Heart right ventricle (tissue), 16 donors: Measurements from ENCODE around the gene ZNF148. TPM values are rescaled to one million over a fixed set of nuclear protein-coding genes. Genes with fewer than 3 reads are reported as not detected.

Experiments
- ATAC-seq, 8 donors: fragments of 200-7000 bp; cut with Tn5 transposase; one replicate each; pipeline ENCODE4 v1.9.1; 2020; ENCODE audit warnings: mild to moderate bottlenecking in 8 of 8, moderate library complexity in 8 of 8, moderate number of reproducible peaks in 1 of 8
- DNase-seq, 2 donors: peaks; one replicate each; pipeline ENCODE4 v3.0.0-alpha.2; 2020
- H3K27ac ChIP-seq, 10 donors: fragments of 200-600 bp; sonication (generic) in 2 of 10; one replicate each; pipeline versions ENCODE4 v1.5.0 to v1.8.0; 2020 to 2022; ENCODE audit warnings: mild to moderate bottlenecking in 3 of 10
- H3K27me3 ChIP-seq, 7 donors: fragments of 200-600 bp; one replicate each; pipeline ENCODE4 v1.8.0; 2021 to 2022; ENCODE audit warnings: mild to moderate bottlenecking in 2 of 7
- H3K36me3 ChIP-seq, 9 donors: fragments of 200-600 bp; sonication (generic) in 1 of 9; one replicate each; pipeline versions ENCODE4 v1.5.0 to v1.8.0; 2020 to 2022; ENCODE audit warnings: mild to moderate bottlenecking in 2 of 9
- H3K4me1 ChIP-seq, 9 donors: fragments of 200-600 bp; sonication (generic) in 1 of 9; one replicate each; pipeline versions ENCODE4 v1.5.0 to v1.8.0; 2020 to 2022; ENCODE audit warnings: mild to moderate bottlenecking in 4 of 9
- H3K4me3 ChIP-seq, 10 donors: fragments of 200-600 bp; sonication (generic) in 2 of 10; one replicate each; pipeline versions ENCODE4 v1.5.0 to v1.8.0; 2020 to 2022; ENCODE audit warnings: mild to moderate bottlenecking in 7 of 10, moderate library complexity in 2 of 10
- H3K9me3 ChIP-seq, 11 donors: fragments of 200-600 bp in 10 of 11; sonication (generic) in 2 of 11; one replicate each; pipeline versions ENCODE4 v1.5.0 to v1.8.0; 2013 to 2022; ENCODE audit warnings: mild to moderate bottlenecking in 2 of 11, control low read depth in 1 of 11, moderate library complexity in 1 of 11
- CTCF ChIP-seq, 9 donors: fragments of 200-600 bp; sonication (generic) in 2 of 9; IDR thresholded peaks; one replicate each; pipeline versions ENCODE4 v1.5.0 to v1.8.0; 2021 to 2022; ENCODE audit warnings: antibody characterized with exemption in 9 of 9, mild to moderate bottlenecking in 5 of 9, moderate library complexity in 1 of 9
- WGBS, 2 donors: extraction: QIAGEN DNeasy Blood & Tissue Kit; methylation state at CpG; one replicate each; pipeline ENCODE4 v1.1.7; 2013; ENCODE audit warnings: inconsistent platforms in 1 of 2; 5-methylcytosine and 5-hydroxymethylcytosine counted together
- intact Hi-C, 10 donors: fragments of 100-400 bp; cut with DNase I; formaldehyde crosslinking; loops; one replicate each; pipeline versions ENCODE4 v1.11.1 to v1.14.2; 2022
- polyA plus RNA-seq, 2 donors: library from polyadenylated mRNA; stranded (reverse); fragments of 200-250 nt; gene quantifications; one replicate each; pipeline ENCODE4 v1.2.3, GENCODE V29; 2013
- total RNA-seq, 10 donors: library from RNA; stranded (reverse); fragmentation: NEBNext Ultra II Directional in 3 of 10; extraction: Animal tissue kit (Norgen Biotek cat#: 25700) in 3 of 10; gene quantifications; one replicate each; pipeline versions ENCODE4 v1.2.1 to v1.2.4, GENCODE V29; 2021 to 2023
- donor health status: Arrhythmogenic right ventricular cardiomyopathy.
- donor health status: ischemic (EF 13 %, LVEDD 7.1; RV severe dilation, severe dysfunction).
- donor health status: healthy with polysubstance abuse.
- donor health status: DM: no; HTN: yes; CAD: no.
- donor health status: DM: no; HTN: no; CAD: no.
- donor health status: ischemic (EF 25% LVEDD 6.9; RV normal size, moderate dysfunction).
- donor health status: ischemic (EF 25% LVEDD 5.7; RV mildly dilated, moderate dysfunction).
- donor health status: healthy.
- donor health status: DM: yes; HTN: yes; CAD: no.
- donor health status: Ischemic cardiomyopathy.
- donor health status: ischemic (EF 35%, LVEDD 5.7; RV mildly dilated, moderate dysfunction).
- donor health status: nonischemic (EF 11% LVEDD 7.7; RV severe dilation, severe dysfunction).
- donor health status: DM: yes; HTN: yes; CAD: no.
- donor health status: PGD.
- donor health status: ischemic (EF 29% LVEDD 5.4; RV normal size, mild dysfunction).
- donor health status: nonischemic (EF 23%, LVEDD 6.1; RV moderate dilation, normal function).

ZNF148 gene
- total and polyA plus RNA-seq, 12 donors: 2.9 to 59.6 (median 44.7) TPM

- Histone ChIP-seq H3K9me3 (no peaks in the 10 kb centered on the region), H3K36me3 (peaks cover 0 to 64% (median 8%) of the 10 kb centered on the region in 9 donors), H3K4me3 (no peak overlapping the region), H3K27me3 (no peaks in the 10 kb centered on the region), H3K4me1 (no peaks in the 10 kb centered on the region), H3K27ac (no peak overlapping the region)
- TF ChIP-seq CTCF (IDR thresholded peaks at IDR 0.05): no peak
- DNase-seq: no peak
- ATAC-seq: no peak
- intact Hi-C loops: no loop called here
- 67 to 74% methylated on average over 7 of the region's 7 CpGs for WGBS, 2 donors
Measured at GRCh38 chr3:125229168-125229567, 146.0 kb downstream of the ZNF148 start.

- H3K27me3 ChIP-seq: no peaks in the 10 kb centered on the region
- no peak for TF ChIP-seq CTCF (IDR thresholded peaks at IDR 0.05)
- DNase-seq (no peak), ATAC-seq (no peak)
- 76 to 85% methylated on average over 3 of the region's 3 CpGs for WGBS, 2 donors
- H3K36me3 ChIP-seq: peaks cover 0 to 3% (median 0%) of the 10 kb centered on the region in 9 donors
- H3K4me3 ChIP-seq: no peak overlapping the region
- intact Hi-C loops: no loop called here
- peaks cover 0 to 4% (median 0%) of the 10 kb centered on the region in 9 donors for H3K4me1 ChIP-seq
- no peak overlapping the region for H3K27ac ChIP-seq
- no peaks in the 10 kb centered on the region for H3K9me3 ChIP-seq
Measured at GRCh38 chr3:125221831-125222230, 153.3 kb downstream of the ZNF148 start.

GRCh38 chr3:125220727-125221429 lies 154.2 kb downstream of the ZNF148 start:
- WGBS, 2 donors: 70 to 79% methylated on average over 7 of the region's 7 CpGs
- TF ChIP-seq CTCF (IDR thresholded peaks at IDR 0.05): no peak
- ATAC-seq (no peak), DNase-seq (no peak)
- H3K27ac ChIP-seq: no peak overlapping the region
- no peaks in the 10 kb centered on the region for H3K9me3 ChIP-seq
- no peak overlapping the region for H3K4me3 ChIP-seq
- peaks cover 0 to 4% (median 0%) of the 10 kb centered on the region in 9 donors for H3K4me1 ChIP-seq
- intact Hi-C loops: no loop called here
- peaks cover 0 to 2% (median 0%) of the 10 kb centered on the region in 9 donors for H3K36me3 ChIP-seq
- H3K27me3 ChIP-seq: no peaks in the 10 kb centered on the region

- peaks cover 0 to 4% (median 0%) of the 10 kb centered on the region in 9 donors for H3K4me1 ChIP-seq
- H3K9me3 ChIP-seq: no peaks in the 10 kb centered on the region
- H3K36me3 ChIP-seq: no peaks in the 10 kb centered on the region
- DNase-seq (no peak), ATAC-seq (no peak)
- 86% methylated on average over 10 of the region's 10 CpGs for WGBS, 2 donors
- intact Hi-C loops: no loop called here
- no peak for TF ChIP-seq CTCF (IDR thresholded peaks at IDR 0.05)
- no peak overlapping the region for H3K27ac ChIP-seq
- peaks cover 0 to 4% (median 0%) of the 10 kb centered on the region in 7 donors for H3K27me3 ChIP-seq
- H3K4me3 ChIP-seq: no peak overlapping the region
Measured at GRCh38 chr3:125220183-125220582, 154.9 kb downstream of the ZNF148 start.
